GM18861 (cell line): Measurements from ENCODE around the gene TEX51.

Experiments
- ATAC-seq: cut with Tn5 transposase; IDR thresholded peaks from one replicate; pipeline ENCODE4 v1.9.1; 2021; ENCODE audit not compliant: unreplicated experiment

TEX51 gene

DNA sequence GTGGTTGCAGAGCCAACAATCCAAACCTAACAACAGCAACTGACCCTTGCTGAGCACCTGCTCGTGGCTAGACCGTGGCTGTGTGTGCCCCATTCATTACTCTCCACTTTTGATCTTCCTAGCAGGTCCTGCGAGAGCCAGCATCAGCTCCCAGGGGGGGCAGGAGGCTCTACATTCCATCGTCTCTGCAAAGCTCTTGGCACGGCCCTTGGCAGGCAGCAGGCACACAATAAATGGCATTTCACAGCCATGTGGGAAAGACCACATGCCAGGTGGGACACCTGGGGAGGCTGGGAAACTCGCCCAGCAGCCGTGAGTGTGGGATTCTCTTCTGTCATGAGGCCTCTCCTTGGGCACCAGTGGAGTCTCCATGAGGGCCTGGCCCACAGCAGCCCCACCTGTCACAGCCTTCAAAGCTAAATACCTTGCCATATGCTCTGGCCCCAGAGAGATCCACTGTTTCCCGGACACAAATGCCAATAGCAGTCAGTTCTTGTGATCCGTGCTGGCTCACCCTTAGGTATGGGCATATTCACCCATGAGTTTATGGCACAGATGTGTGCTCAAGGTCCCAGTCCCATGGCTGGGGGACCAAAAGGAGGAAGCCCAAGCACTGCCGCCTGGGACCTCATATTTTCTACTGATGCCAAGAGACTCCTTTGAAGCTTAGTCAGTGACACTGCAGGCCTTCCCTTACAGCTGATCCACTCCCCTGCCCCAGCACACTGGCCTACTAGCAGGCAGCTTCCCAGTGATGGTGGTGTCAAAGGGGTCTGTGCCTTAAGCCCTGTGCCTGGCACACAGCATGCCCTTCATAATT, 6.8 kb upstream of the TEX51 start:
- no peak for ATAC-seq

DNA sequence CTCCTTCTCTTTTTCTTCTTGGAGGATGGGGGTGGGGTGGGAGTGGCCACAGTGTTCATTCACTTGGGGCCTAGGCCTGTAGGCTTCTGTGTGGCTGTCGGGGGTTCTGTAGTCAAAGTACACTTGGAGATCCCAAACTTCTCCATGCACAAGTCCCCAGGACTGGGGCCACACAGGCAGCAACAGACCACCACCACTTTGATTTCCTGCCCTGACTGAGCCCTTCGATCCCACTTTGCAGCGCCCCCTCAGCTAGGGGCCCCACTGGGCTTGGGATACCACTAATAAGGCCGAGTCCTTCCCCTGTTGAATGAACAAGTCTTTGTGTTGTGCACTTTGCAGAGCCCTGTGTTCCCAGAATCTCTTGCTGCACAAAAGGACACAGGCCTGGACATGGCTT, 5.5 kb upstream of the TEX51 start:
- no peak for ATAC-seq

DNA sequence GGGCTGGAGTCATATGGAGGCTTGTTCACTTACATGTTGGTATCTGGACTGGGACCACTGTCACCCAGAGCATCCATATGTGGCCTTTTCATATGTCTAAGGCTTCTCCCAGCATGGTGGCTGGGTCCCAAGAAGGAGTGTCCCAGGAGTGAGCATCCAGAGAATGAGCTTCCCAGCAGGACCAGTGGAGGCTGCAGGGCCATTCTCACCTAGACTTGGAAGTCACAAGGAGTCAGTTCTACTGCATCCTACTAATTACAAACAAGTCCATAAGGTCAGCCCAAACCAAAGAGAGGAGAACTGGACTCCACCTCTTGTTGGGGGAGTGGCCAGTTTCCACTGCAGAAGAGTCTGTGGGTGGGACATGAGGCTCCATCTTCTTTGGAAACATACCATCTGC, 5.1 kb upstream of the TEX51 start:
- ATAC-seq, result no peak

DNA sequence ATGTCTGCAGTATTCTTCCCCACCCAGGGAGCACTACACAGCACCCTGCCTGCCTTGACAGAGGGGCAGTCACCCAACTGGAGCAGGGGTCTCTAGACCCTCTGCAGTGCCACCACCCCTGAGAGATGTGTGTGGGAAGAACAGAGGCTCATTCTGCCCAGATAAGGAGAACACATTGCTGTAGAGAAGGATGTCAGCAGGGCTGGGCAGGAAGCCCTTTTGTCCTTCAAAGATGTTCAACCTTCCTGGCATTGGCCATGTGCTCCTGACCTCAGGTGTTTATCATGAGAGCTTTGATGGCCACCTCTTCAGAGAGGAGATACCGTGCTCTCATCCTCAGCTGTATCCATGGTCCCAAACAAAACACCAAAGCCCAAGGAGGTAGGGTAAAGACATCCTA, 4.6 kb upstream of the TEX51 start:
- ATAC-seq, result no peak

DNA sequence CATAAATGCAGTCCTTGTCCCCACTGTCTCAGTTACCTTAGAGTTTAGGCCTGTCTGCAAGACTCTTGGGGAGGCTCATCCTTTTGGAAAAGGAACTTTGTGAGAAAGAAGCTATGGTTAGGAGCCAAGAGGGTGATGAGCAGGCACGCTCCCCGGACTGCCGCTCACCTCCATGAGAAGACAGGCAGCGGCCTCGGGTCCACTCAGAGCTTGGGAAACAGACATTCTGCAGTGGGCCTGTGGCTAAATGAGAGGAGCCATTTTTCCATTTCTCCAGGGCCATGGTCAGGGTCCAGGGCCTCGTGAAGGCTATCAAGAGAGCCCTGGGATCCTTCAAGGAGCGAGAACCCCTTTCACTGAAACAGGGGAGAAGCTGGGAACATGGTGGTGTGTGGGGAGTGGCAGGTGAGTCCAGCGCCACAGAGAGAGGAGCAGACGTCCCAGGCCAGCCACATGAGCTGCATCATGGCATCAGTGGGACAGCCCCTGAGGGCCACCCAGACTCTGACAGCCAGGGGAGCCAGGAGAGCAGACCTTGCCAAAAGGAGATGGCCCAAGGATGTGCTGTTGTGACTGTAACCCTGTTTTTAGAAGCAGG, 4.0 kb upstream of the TEX51 start:
- no peak for ATAC-seq

DNA sequence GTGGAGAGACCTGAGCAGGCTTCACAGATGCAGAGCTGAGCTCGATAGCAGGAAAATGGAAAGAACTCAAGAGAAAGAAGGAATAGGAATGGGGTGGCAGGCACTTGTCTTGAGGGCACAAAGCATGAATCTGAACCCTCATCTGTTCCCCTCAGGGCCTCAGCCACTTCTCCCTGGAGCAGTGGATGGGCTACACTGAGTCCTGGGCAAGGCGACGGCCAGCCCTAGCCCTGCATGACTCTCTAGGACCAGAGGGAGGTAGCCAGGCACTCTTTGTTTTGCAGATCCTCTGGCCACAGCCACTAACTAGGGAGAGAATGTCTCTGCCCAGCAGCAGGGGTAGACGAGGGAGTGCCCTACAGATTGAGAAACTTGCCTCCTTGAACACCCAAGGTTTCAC, 3.4 kb upstream of the TEX51 start:
- ATAC-seq, result no peak

DNA sequence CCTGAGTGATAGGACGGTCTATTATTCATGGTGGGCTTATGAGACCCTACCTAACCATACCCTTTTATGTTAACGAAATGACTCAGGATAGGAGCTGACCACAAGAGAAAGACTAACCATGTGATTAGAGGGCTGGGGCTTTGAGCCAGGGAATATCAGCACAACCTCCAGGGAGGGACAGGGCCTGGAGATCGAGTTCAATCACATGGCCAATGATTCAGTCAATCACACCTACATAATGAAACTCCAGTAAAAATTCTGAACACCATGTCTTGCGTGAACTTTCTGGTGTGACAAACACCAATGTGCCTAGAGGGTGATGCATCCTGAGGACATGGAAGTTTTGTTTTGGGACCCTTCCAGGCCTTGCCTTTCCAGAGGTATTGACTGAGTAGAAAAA, 2.2 kb upstream of the TEX51 start:
- ATAC-seq, result no peak

DNA sequence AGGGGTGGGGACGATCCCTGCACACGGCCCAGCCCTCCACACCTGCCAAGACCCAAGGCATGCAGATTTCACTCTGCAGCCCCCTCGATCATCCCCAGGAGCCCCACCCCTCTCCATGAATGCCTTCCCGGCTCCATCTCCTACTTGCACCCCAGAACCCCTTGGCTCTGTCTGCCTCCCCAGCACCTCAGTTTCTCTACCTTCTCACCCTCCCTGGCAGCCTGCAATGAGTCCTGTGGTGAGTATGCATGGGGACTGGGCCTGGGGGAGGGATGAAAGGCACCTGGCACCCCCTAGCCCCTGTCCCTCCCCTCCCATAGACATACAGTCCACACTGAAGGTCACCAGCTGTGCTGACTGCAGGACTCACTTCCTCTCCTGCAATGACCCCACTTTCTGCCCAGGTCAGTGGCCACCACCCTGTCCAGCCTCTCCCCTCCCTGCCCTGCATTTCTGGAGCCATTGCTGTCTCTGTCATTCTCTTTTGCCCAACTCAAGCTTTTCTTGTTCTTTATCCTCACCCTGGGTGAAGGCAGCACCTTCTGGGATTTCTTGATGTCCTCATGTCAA, 1.0 kb downstream of the TEX51 start:
- ATAC-seq, result no peak

DNA sequence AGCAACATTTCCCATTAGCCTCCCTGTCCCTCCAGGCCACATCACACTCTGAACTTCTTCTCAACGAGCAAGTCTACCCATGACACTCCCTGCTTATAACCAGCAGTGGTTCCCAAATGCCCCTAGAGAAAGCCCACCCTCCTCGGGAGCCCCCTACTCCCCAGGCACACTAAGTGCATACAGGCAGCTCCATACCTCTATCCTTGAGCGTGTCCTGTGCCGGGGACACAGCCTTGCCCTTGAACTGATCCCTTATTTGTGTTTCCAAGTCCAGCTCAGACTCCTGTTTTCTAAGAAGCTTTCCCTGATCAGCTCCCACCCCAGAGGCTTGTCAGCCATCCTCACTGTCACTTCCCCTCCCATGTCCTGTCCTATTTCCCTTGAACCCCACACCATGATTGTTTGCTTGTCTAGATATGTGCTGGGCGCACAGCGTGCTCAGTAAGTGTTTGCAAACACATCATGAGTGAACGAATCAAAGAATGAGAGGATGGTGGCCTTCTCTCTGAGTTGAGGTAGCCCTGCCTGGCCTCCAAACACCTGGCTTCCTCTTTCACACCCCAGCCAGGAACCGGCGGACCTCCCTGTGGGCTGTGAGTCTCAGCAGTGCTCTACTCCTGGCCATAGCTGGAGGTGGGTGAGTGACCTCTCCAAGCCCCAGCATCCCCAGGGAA, 2.1 kb downstream of the TEX51 start:
- ATAC-seq, result no peak

DNA sequence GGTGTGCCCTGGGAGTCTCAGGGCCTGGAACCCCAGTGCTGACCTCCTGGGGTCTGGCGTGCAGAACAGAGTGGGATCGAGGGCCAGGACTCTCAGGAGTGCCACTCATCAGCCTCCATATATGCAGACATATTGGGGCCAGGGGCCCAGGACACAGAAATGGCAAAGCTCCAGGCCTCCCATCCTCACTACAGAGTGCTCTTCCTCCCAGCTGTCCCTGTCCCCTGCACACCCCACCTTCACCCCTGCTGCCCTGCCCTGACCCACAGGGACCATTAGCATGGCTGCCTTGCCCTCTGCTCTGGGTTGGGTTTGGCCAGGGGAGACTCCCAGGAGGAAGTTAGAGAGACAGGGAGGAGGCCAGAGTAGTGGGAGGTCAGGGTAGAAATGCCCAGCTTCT, 2.8 kb downstream of the TEX51 start:
- no peak for ATAC-seq

DNA sequence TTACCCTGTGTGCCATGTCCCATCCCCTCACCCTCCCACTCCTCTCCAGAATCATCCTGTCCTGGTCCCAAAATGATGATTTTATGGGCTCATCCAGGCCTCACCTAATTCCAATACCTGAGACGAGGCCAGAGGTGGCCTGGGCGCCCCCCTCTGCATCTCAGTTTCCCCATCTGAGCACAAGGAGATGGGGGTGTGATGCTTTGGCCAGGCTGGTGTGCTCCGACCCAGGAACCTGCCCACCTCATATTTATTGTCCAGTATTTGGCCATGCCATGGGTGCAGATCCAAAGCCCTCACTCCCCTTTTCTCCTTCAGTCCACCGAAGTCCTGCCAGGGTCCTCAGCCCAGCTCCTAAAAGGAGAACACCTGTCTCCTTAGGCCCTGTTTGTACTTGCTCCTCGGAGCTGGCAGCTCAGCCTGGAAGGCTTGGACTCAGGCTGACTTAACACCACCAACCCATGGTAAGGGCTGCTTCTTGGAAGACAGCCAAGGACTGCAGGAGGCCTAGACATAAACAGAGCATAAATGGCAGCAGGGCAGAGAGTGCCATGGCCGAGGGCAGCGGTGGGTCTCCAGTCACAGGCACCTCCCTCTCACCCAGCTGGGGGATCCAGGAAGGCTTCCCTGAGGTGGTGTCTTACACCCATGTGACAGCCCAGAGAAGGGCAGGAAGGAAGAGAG, 3.6 kb downstream of the TEX51 start:
- no peak for ATAC-seq

DNA sequence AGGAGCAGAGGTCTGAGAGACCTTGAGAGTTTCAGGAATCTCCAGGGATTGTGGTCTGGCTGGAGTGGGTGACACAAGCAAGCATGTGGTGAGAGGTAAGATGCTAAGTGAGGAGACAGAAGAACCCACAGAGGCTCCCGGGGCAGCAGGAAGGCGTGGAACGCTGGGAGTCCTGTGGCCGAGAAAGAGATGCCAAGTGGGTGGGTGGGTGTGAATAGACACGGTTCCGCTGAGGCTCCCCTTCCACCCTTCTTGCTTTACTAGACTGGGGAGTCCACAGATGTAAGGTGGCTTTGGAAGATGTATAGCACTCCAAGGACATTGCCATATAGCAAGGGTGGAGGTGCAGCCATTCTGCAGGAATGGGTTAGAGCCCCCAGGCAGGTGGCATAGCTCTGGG, 4.2 kb downstream of the TEX51 start:
- no peak for ATAC-seq

DNA sequence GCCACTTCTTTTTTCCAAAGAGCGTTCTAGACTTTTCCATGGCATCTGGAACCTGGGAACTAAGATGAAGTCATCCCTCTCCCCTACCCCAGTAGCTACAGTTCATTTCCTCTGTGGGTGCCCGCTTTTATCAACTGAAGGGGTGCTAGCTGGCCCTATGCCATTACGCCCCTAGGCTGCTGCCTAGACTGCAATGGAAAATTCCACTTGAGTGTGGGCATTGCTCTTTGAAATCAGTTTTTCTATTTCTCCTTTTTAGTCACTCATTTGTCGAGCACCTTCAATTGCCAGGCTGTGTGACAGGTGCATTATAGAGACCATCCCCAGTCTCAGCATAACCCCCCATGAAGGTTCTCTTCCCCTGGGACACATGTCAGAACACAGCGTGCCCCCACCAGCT, 7.3 kb downstream of the TEX51 start:
- ATAC-seq, result no peak

DNA sequence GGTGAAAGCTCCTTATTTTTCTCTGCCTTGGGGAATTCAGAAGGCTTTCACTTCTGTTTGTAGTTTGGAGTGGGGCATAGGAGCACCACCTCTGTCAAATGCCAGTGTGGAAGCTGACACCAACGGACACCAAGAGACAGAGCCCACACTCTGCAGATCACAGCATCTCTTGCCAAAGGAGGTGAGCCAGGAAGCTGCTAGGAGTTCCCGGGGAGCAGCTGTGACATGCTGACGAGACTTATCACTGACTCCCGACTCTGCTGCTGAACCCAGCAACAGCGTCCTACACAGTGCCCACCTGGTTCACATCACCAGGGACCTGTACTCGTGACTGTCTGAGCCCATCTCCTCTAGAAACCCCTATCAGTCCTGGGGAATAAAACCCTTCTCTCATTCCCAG, 8.1 kb downstream of the TEX51 start:
- ATAC-seq, result no peak

DNA sequence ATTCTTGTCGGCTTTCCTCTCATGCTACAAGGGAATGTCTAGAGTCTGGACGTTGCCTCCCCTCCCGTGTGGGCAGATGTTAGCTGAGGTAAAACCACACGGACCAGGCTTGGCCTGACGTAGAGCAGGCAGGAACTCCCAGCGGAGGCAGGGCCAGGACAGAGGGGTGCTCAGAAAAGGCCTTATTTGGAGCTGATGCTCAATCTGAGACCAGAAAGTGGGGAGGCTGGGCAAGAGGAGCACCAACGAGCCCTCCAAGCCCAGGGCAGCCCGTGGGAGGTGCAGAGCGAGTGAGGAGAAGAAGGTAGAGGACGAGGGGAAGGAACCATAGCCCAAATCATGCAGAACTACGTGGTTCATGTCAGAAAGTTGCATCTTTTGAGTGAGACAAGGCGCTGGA, 9.0 kb downstream of the TEX51 start:
- ATAC-seq, result no peak

DNA sequence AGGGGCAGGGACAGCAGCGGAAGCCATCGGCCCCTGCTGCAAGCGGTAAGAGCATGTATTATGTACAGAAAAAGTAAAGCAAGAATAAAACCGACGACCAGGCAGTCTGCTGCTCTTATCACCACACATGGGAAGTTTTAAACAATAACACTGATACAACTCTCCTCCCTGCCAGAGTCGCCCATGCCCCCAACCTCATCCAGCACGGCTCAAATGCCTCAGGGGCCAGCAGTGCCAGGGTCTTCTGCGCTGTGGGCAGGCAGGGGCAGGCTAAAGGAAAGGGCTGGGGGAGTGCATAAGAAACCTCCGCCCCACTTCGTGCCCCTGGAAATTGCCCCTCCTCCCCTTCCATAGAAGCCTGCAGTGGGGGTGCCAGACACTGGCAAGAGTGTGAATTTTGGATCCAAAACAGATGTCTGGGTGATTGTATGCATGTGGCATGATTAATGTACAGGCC, 10.1 kb downstream of the TEX51 start:
- ATAC-seq, result no peak

DNA sequence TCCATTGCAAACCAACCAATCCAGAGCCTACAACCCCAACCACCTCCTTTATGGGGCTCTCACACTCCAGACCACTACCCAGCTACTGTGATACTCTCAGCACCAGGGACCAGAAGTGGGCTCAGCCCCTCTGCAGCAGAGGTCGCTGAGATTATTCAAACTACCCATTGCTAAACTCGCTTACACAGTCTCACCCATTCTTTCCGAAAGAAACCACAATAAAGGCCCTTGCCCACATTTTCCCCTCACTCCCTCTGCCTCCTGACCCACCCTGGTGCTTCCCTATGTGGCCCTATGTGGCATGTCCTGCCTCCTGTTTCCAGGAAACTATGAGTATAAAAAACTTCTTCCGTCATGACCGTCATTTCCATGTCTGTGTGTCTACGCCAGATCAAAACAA, 10.7 kb downstream of the TEX51 start:
- ATAC-seq, result no peak

DNA sequence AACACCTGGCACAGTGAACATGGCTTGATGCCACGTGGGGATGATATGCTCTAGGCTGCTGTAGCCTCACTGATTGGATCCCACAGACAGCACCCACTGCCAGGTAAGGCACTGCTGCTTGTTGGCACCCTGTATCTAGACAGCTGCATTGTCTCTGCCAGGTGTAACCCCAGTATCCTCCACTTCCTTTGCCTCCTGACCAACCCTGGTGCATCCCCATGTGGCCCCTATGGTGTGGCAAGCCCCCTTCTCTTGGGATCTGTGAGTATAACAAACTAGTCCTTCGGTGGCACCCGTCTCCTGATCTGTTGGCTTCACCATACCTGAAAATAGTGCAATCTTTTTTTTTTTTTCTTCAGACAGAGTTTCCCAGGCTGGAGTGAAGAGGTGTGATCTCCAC, 11.1 kb downstream of the TEX51 start:
- ATAC-seq, result no peak

DNA sequence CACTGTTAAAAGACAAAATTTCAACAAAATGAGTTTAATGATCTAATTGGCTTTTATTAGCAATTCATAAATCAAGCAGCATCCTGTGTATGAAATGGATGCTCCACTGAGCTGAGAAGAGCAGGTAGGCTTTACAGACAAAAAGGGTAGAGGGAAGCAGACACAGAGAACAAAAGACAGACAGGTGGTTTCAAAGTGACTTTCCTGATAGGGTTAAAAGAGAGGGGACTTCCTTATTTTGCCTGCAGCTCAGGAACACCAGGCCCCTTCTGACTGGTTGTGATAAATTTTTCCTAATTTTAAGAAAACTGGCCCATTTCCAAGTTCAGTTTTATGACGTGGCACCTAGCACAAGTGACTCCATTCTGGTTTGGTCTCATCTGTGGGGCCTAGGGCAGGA, 11.9 kb downstream of the TEX51 start:
- ATAC-seq, result no peak

DNA sequence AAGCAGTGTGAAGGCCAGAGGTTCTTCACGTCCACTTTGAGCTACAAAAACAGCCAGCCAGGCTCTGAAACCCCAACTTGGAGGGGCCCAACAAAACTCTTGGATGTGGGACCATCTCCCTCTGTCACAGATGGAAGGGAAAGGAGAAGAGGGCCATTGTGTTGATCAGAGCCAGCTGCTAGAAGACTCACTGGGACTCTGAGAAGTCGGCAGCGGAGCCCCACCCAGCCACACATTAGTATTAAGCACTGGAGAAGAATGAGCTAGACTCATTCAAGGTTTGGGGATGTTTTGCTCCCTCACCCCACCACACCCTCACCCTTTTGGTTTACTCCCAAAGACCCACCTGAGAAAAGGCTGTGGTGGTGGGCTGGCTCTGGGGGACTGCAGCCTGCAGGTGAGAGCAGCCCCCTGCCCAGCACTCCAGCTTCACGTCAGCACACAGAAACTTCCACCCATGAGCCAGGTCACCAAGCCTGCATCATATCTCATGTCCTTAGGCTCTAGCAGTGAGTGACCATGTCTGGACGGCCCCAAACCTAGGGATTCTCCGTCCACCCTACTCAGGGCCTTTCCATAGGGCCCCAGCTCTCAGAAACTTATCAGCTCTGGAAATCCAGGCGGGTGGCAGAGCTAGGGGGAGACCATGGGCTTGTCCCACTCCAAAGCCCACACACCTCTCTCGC, 12.6 kb downstream of the TEX51 start:
- no peak for ATAC-seq

DNA sequence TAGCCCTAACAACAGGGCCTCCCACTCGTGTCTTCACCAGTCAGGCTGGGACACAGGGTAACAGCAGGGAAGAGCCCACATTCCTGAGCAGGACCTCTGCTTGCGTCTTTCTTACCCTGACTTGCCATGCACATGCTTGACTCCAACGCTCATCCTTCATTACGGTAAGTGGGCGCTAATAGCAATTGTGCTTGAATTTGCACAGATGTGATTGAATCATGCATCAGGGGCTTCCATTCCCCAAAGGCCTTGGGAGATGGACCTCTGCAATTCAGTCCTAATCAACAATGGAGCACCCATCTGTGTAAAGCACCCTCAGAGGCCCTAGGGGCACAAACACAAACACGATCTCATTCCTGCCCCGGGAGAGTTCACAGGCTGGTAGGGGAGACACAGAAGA, 13.5 kb downstream of the TEX51 start:
- no peak for ATAC-seq
